Hematopoietic multipotent progenitor cell treated with erythropoietin and hydrocortisone succinate and interleukin-3 and kit ligand, for 6 days (in vitro differentiated cells): ENCODE results near the gene ENDOU.

Source experiments
- DNase-seq: peaks from one replicate; pipeline ENCODE4 v3.0.0-alpha.2; 2015

The ENDOU gene

DNA sequence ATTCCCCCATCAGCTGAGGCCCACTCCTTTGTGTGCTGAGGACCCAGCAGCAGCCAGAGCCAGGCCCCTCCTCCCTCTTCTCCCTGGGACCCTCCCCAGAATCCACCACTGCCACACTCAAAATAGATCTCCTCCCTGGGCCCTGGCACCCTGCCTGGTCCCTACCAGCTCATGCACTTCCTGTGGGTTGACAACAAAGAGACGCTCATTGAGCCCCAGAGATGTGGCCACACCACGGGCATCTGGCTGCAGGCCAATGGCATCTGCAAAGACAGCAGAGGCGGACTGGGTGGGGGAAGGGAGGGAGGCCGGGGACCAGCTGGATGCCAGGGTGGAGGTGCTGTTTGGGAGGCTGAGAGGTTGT, 16.0 kb upstream of the ENDOU start:
- DNase-seq, result peak; percentile 97

DNA sequence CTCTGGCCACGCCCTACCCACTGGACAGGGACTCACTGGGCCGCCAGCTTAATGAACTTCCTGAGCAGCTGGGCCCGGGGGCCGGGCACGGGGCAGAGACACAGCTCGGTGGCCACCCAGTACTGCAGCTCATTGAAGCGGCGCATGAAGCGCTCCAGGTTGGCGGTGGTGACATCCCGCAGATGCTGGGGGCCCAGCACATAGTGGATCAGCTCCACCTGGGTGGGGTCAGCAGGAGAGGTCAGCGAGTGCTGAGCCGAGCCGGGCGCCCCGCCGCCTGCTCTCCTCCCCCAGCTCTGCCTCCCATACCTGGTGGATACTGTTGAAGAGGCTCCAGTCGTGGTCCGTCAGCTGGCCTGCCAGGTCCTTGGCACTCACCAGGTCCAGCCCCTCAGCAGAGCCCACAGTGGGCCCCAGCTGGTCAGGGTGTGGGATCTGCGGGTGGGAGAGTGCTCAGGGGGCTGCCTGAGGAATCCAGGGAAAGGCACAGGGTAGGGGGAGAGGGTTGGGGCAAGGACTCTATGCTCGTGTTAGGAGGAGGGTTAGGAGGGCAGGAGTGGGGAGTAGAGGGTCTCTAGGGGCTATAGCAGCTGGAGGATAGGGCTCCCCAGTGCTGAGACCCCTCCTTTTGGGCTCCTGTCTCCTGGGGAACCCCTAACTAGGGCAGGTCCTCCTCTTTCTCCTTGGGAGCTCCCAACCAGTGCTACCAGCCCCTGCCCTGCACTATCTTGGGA, 15.5 kb upstream of the ENDOU start:
- no peak for DNase-seq

DNA sequence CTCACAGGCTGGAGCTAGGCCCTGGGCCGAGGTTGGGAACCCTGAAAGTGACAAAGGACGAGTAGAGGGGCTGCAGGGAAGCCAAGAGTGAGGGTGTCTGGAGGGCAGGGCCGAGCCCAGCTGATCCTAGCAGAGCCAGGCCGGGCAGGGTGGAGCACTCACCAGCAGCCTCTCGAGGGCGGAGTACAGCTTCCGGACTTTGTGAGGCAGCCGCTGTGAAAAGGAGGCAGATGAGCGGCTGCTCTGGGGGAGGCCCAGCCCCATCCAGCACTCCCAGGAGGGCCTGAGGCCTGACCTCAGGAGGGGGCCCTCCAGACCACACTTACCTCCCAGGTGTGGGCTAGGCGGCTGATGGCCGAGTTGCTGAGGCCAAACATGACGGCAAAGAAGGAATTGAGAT, 14.7 kb upstream of the ENDOU start:
- peak; percentile 70 for DNase-seq

DNA sequence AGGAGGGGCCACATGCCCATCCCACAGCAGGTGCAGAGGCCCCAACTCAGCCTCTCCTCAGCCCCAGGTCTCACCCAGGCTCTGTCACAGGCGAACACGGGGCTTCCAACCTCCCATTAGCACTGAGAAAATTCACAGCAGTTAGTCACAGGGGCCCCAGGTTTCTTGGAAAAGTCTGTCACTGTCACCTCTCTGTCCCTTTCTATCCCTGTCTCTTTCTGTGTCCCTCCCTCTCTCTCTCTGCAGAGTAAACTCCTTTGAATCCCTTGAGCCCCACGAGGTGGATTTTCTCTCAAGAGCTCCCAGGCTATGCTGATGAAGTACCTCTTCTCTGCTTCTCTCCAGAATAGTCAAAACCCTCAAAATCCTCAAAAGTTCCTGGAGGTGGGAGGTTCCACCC, 14.0 kb upstream of the ENDOU start:
- no peak for DNase-seq

DNA sequence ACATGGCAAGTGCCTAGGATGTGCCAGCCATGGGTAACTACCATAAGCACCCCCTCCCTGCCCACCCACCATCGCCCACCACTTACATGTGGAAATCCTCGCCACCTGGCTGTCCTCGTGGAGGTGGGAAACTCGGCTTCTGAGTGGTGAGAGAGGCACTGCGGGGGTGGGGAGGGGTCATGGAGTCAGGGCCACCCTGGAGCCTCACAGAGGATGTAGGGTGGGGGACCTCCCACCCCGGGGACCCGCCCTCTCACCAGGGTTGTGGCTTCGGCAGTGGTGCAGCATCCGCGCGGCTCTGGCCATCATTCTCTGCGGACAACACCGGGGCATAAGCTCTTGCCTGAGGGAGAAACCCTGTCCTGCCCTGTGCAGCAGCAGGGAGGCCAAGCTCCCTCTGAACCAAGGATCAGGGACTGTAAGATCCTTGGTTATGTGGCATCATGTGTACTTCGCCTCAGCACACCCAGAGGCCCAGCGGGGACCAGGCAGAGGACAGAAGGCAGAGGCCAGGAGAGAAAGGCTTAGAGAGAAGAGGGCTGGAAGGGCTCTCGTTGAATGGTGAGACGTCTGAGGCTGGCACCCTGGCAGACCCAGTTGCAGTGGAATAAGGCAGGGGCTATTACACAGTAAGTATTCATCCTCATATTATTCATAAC, 12.8 kb upstream of the ENDOU start:
- no peak for DNase-seq

DNA sequence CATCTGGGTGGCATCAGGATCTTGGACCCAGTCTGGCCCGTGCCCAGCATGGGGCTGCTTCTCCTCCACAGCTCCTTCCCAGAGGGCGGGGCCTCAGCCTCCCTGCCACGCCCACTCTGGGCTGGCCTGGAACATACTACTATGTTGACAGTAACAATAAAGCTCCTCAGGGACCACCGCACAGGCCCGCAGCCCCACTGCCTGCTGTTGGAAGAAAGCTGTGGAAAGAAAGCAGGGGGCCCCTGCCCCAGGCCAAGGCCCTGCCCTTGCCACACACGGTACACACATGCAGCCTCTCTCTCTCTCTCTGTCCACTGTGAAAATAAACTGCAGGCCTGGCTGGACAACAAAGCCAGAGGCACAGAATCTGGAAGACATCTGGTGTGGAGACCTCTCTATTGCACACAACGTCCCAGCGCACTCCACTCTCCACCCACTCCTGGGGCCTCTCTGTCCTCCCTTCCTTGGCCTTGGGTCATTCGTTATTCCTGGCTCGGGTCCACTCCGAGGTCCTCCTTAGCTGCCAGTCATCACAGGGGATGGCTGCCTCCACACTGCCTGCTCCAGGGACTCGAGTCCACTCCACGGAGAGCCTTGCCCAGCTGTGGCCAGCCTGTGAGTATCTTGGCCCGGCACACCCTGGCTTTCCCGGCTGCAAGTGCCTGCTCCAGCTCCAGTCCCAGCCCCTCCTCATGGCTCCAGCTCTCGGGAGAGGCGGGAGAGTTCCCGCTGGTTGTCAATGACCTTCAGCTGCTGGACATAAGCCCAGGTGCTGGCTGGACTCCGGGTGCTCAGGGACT, 11.8 kb upstream of the ENDOU start:
- peak; percentile 56 for DNase-seq

DNA sequence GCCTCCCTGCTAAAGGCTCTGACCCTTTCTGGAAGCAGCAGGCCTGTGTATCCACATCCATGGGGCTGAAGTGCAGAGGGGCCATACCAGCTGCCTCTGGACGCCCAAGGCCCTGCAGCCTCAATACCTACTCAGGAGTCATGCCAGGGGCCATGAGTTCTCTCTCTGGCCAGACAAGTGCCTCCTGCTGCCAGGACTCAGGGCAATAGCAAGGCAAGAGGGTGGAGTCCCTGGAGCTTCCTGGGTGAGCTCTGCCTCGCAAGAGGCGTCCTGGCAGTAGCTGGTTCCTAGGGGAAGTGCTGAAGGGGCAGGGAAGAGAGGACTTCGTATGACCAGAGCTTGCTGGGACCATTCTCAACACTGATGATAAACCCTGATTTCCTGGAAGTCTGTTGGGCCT, 10.9 kb upstream of the ENDOU start:
- DNase-seq, result no peak

DNA sequence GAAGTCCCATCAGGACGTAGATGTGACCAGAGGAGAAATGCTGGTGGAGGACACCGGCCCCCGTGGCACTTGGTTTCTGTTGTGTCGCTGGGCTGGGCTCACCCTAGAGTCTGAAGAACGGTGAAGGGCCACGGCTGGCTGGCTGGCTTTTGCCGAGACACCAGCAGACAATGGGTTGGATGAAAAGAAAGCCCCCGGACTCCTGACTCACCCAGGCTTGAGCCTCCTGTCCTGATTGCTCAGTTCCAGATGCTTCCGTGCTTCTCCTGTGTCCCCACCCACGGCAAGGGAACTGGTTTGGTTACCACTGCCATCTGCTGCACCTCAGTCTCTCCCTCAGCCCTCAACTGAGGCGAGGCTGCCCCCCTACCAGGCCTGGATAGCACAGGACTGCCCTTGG, 10.4 kb upstream of the ENDOU start:
- DNase-seq, result no peak

DNA sequence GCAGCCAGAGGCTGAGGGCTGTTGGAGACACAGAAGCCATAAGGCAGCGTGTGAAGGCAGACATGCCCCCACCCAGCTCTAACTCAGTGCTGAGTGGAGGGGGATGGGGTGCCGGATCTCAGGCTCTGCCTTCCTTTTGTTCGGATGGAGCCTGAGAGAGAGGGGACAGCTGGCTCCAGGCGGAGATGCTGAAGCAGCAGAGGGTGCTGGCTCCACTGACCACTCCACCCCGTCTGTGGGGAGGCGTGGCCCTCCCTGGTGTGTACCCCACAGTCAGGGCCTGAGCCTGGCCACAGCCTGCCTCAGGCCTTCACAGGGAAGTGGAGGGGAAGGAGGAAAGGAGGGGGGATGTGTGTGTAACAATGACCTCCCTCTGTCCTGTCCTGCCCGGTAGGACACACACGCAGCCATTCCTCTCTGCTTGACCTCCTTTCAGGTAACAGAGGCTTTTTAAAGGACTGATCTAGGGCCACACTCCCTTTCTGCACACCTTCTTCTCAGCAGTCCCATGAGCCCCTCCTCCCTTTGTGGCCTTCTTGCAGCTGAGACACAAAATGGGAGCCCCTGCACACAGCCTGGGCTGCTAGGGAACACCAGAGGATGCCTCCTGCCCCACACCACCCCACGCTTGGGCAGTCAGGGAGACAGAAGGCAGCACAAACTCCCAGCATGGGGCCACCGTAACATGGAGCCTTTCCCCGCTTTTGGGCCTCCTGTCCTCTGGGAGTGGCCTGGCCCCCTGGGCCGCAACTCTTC, 9.6 kb upstream of the ENDOU start:
- DNase-seq, result no peak

DNA sequence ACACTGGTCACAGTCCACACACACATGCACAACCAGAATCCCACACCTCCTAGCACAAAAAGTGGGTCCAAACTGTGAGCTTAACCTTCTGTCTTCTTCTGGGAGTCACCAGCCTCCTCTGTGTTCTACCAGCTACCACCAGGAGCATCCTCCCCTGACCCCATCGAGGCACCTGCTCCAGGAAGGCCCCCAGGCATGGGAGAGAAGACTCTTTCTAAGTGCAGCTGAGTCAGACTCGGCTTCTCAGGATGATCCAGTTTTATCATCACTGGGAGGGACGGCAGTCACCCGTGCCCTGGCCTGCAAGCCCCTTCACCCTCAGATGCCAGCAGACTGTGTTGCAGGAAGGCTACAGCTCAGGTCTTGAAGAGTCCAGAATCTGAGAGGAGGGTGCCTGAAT, 7.9 kb upstream of the ENDOU start:
- DNase-seq, result no peak

DNA sequence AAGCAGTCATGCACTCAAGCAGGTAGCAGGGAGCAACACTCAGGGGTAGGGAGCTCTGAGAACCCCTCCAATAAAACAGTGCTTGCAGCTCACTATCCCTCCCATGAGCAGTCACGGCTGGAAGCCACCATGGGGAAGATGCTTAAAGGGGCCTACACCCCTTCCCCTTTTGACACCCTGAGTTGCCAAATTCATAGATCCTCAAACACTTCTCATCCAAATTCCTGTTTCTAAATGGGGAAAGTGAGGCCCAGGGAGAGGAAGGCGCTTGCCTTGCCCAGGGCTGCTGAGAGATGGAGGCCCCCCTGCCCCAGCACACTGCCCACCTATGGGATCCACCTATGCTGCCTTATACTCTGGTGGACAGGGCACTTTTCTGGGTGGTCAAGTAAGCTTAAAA, 7.2 kb upstream of the ENDOU start:
- DNase-seq, result no peak

DNA sequence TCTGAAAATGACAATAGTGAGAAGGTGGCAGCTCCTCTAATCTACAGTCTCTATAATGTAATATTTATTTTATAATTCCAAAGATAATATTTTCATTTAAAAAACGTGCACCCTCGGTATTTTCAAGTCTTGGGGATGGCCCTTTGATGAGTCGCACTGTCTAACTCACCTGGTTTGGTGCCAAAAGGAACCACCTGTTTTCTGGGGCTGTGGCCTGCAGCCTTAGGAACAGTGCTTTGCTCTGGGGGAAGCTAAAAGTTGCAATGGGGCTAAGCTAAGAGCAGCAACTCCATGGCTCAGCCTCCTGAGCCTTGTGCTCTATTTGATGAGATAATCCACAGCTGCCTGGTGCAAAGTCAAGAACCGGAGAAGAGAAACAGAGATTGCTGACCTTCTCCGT, 6.4 kb upstream of the ENDOU start:
- no peak for DNase-seq

DNA sequence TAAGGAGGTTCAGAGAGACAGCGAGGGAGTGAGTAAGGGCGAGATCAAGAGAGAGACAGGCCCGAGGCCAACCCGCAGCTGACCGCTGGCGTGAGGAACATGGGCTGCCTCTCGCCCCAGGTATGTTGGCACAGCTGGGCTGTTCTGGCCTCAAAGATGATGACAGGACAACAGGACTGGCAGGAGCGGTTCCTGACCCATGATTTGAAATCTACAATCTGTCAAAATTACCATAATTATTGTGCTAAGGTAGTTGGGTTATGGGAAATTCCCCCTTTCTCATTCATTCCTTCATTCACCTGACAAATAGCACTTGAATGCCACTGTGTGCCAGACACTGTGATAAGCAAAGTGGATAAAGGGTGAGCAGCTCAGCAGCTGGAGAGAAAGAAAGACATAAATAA, 5.1 kb upstream of the ENDOU start:
- DNase-seq, result no peak

DNA sequence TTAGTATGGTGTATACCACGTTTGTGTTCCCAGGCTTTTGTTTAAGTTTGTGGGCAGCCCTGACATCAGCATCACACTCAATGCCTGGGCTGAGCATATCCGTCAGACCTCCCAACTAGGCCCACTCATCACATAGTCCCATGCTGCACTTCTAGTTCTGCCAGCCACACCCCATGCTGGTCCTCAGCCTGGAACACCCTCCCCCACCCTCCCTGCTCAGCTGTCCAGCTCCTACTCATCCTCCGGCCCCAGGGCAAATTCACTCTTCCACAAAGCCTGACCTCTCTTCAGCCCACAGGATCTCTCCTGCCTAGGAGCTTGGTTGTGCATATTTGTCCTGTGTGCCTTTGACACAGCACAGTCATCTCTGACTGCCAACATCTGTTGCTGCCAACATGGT, 3.9 kb upstream of the ENDOU start:
- DNase-seq, result no peak

DNA sequence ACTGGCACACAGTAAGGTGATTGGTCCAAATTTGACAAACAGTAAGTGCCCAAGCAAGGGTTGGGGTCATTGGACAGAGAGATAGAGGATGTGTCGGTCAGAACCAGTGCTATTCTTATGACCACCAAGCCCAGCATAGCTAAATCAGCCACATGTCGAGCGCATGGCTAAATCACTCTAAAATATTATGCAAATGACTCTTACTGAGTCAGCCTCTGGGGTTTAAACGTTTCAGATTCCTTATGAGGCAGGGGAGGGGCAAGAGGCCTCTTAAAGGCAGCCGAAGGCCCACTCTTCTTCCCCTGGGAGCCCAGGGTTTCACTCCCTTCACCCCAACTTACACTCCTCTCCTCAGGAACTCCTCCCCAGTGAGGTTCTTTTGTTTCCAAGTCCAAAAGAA, 603 bp upstream of the ENDOU start:
- no peak for DNase-seq

DNA sequence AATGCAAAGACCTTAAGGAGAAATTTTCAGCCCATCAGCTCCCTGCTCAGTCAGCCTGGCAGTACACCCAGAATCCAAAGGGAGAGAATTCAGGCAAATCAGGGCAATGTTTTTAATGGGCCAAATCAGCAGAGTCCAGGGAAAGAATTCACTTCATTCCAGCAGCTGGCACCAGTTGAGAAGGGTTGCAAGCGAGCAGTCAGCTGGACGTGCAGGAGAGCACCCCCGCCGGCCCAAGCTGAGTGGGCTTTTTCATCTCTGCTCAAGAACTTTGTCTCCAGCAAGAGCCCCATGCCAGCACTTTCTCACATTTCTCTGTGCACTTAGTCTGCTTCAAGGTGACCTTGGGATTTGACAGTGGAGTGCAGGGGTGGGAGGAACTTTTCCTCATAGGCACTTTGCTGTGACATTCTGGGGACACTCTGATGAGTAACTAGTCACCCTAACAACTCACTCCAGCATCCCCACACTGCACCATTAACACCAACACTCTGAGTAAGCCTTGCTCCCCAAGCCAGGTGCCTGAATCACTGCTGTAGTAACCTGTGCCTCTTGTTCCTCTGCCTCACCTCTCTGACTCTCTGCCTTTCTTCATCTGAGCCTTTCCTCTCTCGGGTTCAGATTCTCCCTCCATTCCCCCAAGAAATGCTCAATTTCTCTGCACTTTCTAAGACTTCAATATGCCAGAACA, 2.2 kb downstream of the ENDOU start:
- no peak for DNase-seq

DNA sequence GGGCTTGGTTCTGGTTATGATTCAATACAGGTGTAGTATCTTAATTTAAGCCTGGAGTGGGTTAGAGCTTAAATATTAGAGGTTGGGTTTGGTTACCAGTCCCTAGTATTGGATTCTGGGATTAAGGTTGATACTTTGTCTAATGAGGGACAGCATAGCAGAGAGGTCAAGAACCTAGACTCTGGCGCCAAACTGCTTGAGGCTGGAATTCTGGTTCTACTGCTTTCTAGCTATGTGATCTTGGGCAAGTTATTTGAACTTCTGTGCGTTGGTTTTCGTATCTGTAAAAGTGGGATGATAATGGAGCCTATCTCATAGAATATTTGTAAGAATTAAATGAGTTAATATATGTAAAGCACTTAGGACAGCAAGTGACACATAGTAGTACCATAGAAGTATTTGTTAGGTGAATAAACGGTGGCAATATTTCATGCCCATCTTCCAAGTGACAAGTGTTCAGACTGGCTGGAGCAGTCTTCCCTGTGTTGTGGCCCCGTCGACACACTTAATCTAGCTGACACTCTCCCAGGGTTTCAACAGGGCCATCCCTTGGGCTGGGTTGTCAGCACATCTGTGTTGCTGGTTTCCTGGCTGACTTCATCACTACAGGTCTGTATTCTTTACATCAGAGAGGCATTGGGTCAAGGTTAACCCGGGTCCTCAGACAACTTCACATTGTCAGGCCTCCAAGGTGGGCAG, 3.0 kb downstream of the ENDOU start:
- DNase-seq, result no peak

DNA sequence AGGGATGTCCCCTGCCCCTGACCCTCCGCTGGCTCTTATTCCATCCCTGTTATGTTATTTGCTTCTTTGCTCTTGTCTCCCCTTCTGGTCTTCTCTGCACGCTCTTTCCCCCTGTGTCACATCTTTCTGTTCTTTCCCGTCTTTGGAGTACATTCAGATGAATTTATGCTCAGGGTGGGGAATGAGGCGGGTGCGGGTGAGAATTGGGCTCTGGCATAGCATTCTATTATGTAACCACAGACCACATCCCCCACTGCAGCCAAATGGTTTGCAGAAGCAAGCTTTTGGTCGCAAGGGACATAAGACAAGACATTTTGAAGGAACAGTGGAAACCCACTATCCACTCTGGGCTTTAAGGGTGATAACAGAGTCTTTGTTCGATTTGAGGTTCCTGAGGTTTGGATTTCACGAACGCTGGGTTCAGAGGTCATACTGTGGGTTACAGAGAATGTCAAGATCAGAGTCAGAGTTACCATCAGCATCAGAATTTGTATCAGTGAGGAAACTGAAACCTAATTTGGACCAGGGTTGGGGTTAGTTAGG, 3.8 kb downstream of the ENDOU start:
- peak; percentile 56 for DNase-seq

DNA sequence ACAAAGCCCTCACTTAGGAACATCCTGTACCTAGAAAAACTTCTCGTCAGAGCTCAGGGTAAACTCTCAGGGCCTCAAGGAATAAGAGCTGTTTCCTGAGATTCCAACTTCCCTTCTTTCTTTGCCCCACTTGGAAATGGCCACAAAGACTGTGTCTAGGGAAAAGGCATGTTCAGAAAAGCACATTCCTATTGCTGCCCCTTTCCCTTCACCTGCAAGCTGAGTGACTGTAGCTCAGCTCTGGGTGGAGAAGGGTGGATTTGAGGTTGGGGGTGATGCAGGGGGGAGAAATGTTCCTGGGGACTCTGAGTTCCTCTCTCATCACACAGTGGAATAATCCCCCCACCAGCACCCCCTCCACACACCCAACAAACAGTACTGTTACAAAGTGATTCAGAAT, 6.8 kb downstream of the ENDOU start:
- no peak for DNase-seq

DNA sequence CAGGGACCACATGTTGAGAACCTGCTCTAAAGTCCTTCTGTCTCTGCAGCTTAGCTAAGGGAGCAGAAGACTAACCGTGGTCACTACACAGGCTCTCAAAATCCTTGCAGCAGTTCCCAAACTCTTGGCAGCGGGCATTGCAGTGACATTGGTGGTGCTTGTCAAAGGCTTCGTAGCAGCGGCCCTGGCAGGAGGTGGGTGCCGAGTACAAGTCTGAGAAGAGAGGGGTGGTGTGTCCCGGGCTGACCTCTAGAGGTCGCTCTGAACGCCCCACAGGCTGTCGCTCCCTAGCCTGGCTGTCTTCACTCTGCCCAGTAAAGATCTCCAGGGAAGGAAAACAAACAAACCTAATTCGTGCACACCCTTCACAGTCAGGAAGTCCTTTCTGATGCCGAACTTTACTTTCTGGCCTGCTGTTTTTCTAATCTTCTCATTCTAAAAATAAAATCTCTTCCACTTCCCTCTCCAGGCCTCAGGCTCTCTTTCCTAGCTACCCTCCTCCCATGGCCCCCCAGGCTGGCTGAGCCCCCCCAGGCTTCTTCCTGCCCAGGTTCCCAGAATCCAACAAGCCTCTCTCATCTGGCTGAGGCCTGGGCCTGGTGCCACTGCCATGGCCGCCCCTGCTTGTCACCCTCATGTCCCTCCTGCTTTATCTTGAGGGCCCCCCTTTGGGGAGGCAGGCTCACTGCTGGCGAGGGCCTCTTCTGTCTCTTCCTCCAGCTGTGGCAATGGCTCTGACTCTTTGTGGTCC, 7.7 kb downstream of the ENDOU start:
- DNase-seq, result peak; percentile 89

DNA sequence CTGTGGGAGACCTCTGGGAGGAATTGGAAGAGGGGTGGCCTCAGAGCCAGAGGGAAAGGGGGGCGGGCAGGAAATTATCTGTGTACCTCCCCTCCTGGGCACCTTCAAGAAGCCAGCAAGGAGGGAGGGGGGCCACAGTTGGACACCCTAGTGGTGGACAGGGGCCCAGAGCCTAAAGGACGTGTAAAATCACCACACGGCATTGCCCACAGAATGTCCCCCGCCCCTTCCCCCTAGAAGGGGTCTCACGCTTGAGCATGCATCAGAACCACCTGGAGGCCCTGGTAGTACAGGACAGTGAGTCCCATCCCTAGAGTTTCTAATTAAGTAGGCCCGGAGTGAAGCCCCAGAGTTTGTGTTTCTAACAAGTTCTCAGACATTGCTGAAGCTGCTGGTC, 8.2 kb downstream of the ENDOU start:
- no peak for DNase-seq
